ENCODE results near the gene MAP3K8. TPM values are rescaled to one million over a fixed set of nuclear protein-coding genes. Genes with fewer than 3 reads are reported as not detected.
"Not testable (repeated sequence)": the region's sequence is repeated elsewhere in the genome, so short reads cannot be mapped to it uniquely, and the experiment has no call there.

The MAP3K8 gene
- total and polyA plus RNA-seq, 9 of the 15 experiments (the other 6 are each of a cell fraction or from before 2014, with no cell fraction given) = 6.9 to 23.6 (median 13.6) TPM

GRCh38 chr10:30435499-30436167, 1.6 kb downstream of the MAP3K8 start:
- H4K20me1 ChIP-seq (replicated peaks; ENCODE audit: control insufficient read depth, insufficient read depth, low read length); FAIRE-seq; BruUV-seq (replicated peaks); in situ Hi-C loops (cut with MboI); H3K27me3 ChIP-seq (ENCODE audit: control insufficient read depth in 2 of 2, insufficient read depth in 2 of 2, low read length in 2 of 2); ATAC-seq; H3K9me1 ChIP-seq (ENCODE audit: control insufficient read depth, insufficient read depth, low read length); H3K9me3 ChIP-seq (replicated peaks; ENCODE audit: control insufficient read depth, insufficient read depth, low read depth, low read length); DNase-seq (ENCODE audit: extremely low read depth in 1 of 4, low spot score in 3 of 4): not testable (repeated sequence)
- 0 out of 2 replicates have a peak overlapping the region, but pooled peaks have one; percentile 51 for H2AFZ ChIP-seq (ENCODE audit: low read depth, low read length)
- TF ChIP-seq TFAP4 (CRISPR knock-in tag; IDR thresholded peaks at IDR 0.05; ENCODE audit: borderline replicate concordance) (peak; percentile 8; the same call in 1 of the 2 replicates), POLR2G (IDR thresholded peaks at IDR 0.05; ENCODE audit: low read depth, low read length) (0 out of 2 replicates have a peak, but pooled peaks have one; percentile 17), ZNF316 (IDR thresholded peaks at IDR 0.05) (peak; percentile 5; the same call in 1 of the 2 replicates), SMARCA5 (IDR thresholded peaks at IDR 0.05) (0 out of 2 replicates have a peak, but pooled peaks have one; percentile 15), BCOR (IDR thresholded peaks at IDR 0.05) (0 out of 2 replicates have a peak, but pooled peaks have one; percentile 9), SNIP1 (IDR thresholded peaks at IDR 0.05; ENCODE audit: low read depth) (0 out of 2 replicates have a peak, but pooled peaks have one; percentile 16), RBFOX2 (IDR thresholded peaks at IDR 0.05; ENCODE audit: low read depth, low read length) (peak; percentile 28; the same call in 1 of the 2 replicates), ADNP (tag; IDR thresholded peaks at IDR 0.05) (0 out of 2 replicates have a peak, but pooled peaks have one; percentile 37)
- POLR2A ChIA-PET = interaction anchor here (0.7 to 6.0 kb wide), 10 partner anchors 10 to 143 kb away, joined by 3 to 38 read pairs (median 4); no protein-coding TSS in a partner anchor
- 6% methylated on average over 15 of the region's 15 CpGs for WGBS (ENCODE audit: insufficient coverage, low coverage, missing lambda C conversion rate)
- H3K9ac ChIP-seq (ENCODE audit: insufficient read depth in 1 of 2, low read depth in 2 of 2, low read length in 2 of 2) = peak overlapping the region; percentile 88 to 95
- peaks cover 36 to 42% of the 10 kb centered on the region in 2 experiments for H3K4me1 ChIP-seq (replicated peaks in 1 of 2; ENCODE audit: control insufficient read depth in 2 of 2, insufficient read depth in 2 of 2, low read length in 2 of 2)
- H3K36me3 ChIP-seq (ENCODE audit: control insufficient read depth, insufficient read depth, low read length) = peaks cover 34% of the 10 kb centered on the region
- peak overlapping the region; percentile 75 for H3K4me3 ChIP-seq
- intact Hi-C loops (cut with micrococcal nuclease) = loop anchor here (1.0 to 5.0 kb wide), 3 partner anchors 21 to 117 kb away; no protein-coding TSS in a partner anchor
- peak overlapping the region; percentile 95 for H3K27ac ChIP-seq (ENCODE audit: extremely low read depth, low read depth, low read length)
- H3K79me2 ChIP-seq (ENCODE audit: control insufficient read depth, insufficient read depth, low read length) = peaks cover 65% of the 10 kb centered on the region
- CTCF ChIA-PET (ENCODE audit: low intra/inter-chr PET ratio) = interaction anchor here (0.6 kb wide), 1 partner anchor 27 kb away, joined by 4 read pairs; no protein-coding TSS in a partner anchor
- H3K4me2 ChIP-seq (ENCODE audit: insufficient read depth, low read length) = peak overlapping the region; percentile 97
